Stomach (tissue), 9 donors: Measurements from ENCODE around the gene PPTC7. TPM values are rescaled to one million over a fixed set of nuclear protein-coding genes. Genes with fewer than 3 reads are reported as not detected.

Experiments used
- DNase-seq, 2 donors: peaks; one replicate each; pipeline versions ENCODE4 v3.0.0 to v3.0.0-alpha.2; 2013 to 2019
- H3K27ac ChIP-seq, 5 donors: fragments of 200-600 bp in 4 of 5; sonication (generic) in 4 of 5; one replicate each; pipeline ENCODE4 v1.5.1; 2013 to 2019; ENCODE audit warnings: mild to moderate bottlenecking in 1 of 5, moderate library complexity in 1 of 5
- H3K27me3 ChIP-seq, 3 donors: fragments of 200-600 bp; sonication (generic); one replicate each; pipeline ENCODE4 v1.5.1; 2017 to 2019; ENCODE audit warnings: mixed run types in 1 of 3
- H3K36me3 ChIP-seq, 4 donors: fragments of 200-600 bp; sonication (generic); 1 replicate in 3 of 4; 2 replicates in 1 of 4; pipeline ENCODE4 v1.5.1; 2016 to 2019
- H3K4me1 ChIP-seq, 4 donors: fragments of 200-600 bp; sonication (generic); one replicate each; pipeline ENCODE4 v1.5.1; 2016 to 2019
- H3K4me3 ChIP-seq, 4 donors: fragments of 200-600 bp; sonication (generic) in 3 of 4; one replicate each; pipeline ENCODE4 v1.5.1; 2016 to 2019; ENCODE audit warnings: mild to moderate bottlenecking in 1 of 4
- H3K9me3 ChIP-seq, 4 donors: fragments of 200-600 bp; sonication (generic); one replicate each; pipeline ENCODE4 v1.5.1; 2016 to 2019
- CTCF ChIP-seq, 7 experiments: fragments of 450-650 bp in 4 of 7; fragments of 200-600 bp in 3 of 7; sonication (generic) in 3 of 7; IDR thresholded peaks; one replicate each; pipeline ENCODE4 v1.5.1; 2016 to 2019; ENCODE audit warnings: antibody characterized with exemption in 7 of 7, control low read depth in 2 of 7, mild to moderate bottlenecking in 1 of 7
- EP300 ChIP-seq: sonication (generic); formaldehyde crosslinking; IDR thresholded peaks from one replicate; pipeline ENCODE4 v1.6.1; 2017; ENCODE audit warnings: antibody characterized with exemption
- POLR2A ChIP-seq, 4 donors: fragments of 450-650 bp; IDR thresholded peaks; one replicate each; pipeline ENCODE4 v1.6.1; 2016; ENCODE audit warnings: antibody characterized with exemption in 4 of 4, control low read depth in 2 of 4, mild to moderate bottlenecking in 1 of 4, moderate library complexity in 1 of 4
- POLR2AphosphoS5 ChIP-seq, 3 donors: sonication (generic); formaldehyde crosslinking; IDR thresholded peaks; one replicate each; pipeline ENCODE4 v1.6.1; 2016; ENCODE audit warnings: antibody characterized with exemption in 3 of 3
- WGBS, 5 donors: extraction: QIAGEN DNeasy Blood & Tissue Kit in 3 of 5; methylation state at CpG; one replicate each; pipeline versions ENCODE4 v1.1.5 to v1.1.7; 2013 to 2018; 5-methylcytosine and 5-hydroxymethylcytosine counted together
- intact Hi-C: fragments of 100-400 bp; cut with DNase I; formaldehyde crosslinking; loops from one replicate; pipeline ENCODE4 v1.15.1; 2023; ENCODE audit warnings: low total_unique reads
- polyA plus RNA-seq, 3 donors: library from polyadenylated mRNA; stranded (reverse); fragments of 200-250 nt; gene quantifications; one replicate each; pipeline ENCODE4 v1.2.3, GENCODE V29; 2013
- total RNA-seq, 5 donors: library from RNA; depleted of rRNA; stranded (reverse); fragments of >200 nt; gene quantifications; one replicate each; pipeline versions ENCODE4 v1.1.0 to v1.2.3, GENCODE V29; 2014 to 2016
- donor health status: healthy with polysubstance abuse.
- donor health status: Bipolar disorder and iron deficiency.
- donor health status: healthy.

Gene PPTC7
- total and polyA plus RNA-seq, 8 donors = 8.2 to 46.4 (median 14.8) TPM

GRCh38 chr12:110549716-110550115 lies 33.4 kb downstream of the PPTC7 start:
- H3K9me3 ChIP-seq = no peaks in the 10 kb centered on the region
- intact Hi-C loops = no loop called here
- DNase-seq = no peak
- peaks cover 5 to 84% (median 45%) of the 10 kb centered on the region in 4 donors for H3K4me1 ChIP-seq
- peaks cover 3 to 37% (median 25%) of the 10 kb centered on the region in 4 donors for H3K36me3 ChIP-seq
- no peak overlapping the region for H3K4me3 ChIP-seq
- H3K27ac ChIP-seq = peak overlapping the region in 1 of 5 donors; percentile 21
- H3K27me3 ChIP-seq = no peaks in the 10 kb centered on the region
- WGBS, 5 donors = 75 to 89% (median 84%) methylated on average over 2 of the region's 2 CpGs
- TF ChIP-seq POLR2AphosphoS5 (IDR thresholded peaks at IDR 0.05) (no peak), POLR2A (IDR thresholded peaks at IDR 0.05) (no peak)

GRCh38 chr12:110548678-110549077 lies 34.4 kb downstream of the PPTC7 start:
- no peak overlapping the region for H3K4me3 ChIP-seq
- intact Hi-C loops = no loop called here
- TF ChIP-seq CTCF (IDR thresholded peaks at IDR 0.05) (no peak), POLR2A (IDR thresholded peaks at IDR 0.05) (no peak), POLR2AphosphoS5 (IDR thresholded peaks at IDR 0.05) (no peak), EP300 (no peak)
- H3K36me3 ChIP-seq = peaks cover 3 to 40% (median 25%) of the 10 kb centered on the region in 4 donors
- peaks cover 12 to 87% (median 53%) of the 10 kb centered on the region in 4 donors for H3K4me1 ChIP-seq
- DNase-seq = no peak
- peak overlapping the region in 1 of 5 donors; percentile 21 for H3K27ac ChIP-seq
- no peaks in the 10 kb centered on the region for H3K27me3 ChIP-seq
- 74 to 87% (median 82%) methylated on average over 7 of the region's 7 CpGs for WGBS, 5 donors
- no peaks in the 10 kb centered on the region for H3K9me3 ChIP-seq

DNA sequence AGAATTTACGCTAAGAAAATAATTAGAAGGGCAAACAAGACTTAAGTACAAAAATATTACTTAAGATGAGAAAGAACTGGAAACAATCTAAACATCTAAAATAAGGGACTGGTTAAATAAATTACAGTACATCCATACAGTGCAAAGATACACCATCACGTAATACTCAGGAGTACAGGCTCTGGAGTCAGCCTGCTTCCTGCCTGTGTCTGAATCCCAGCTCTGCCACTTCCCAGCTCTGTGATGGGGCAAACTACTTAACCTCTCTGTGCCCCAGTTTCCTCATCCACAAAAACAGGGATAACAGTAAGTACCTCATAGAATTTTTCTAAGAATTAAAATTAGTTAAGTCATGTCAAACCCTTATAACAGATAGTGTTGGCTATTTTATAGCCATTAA lies 36.0 kb downstream of the PPTC7 start:
- Histone ChIP-seq H3K36me3 (peaks cover 3 to 44% (median 25%) of the 10 kb centered on the region in 4 donors), H3K9me3 (no peaks in the 10 kb centered on the region), H3K4me1 (peaks cover 27 to 95% (median 61%) of the 10 kb centered on the region in 4 donors), H3K4me3 (no peak overlapping the region), H3K27me3 (no peaks in the 10 kb centered on the region), H3K27ac (peak overlapping the region in 1 of 5 donors; percentile 37)
- intact Hi-C loops = no loop called here
- no peak for DNase-seq
- WGBS, 5 donors = 54 to 73% (median 66%) methylated on average over 2 of the region's 2 CpGs
- TF ChIP-seq POLR2AphosphoS5 (IDR thresholded peaks at IDR 0.05) (no peak), CTCF (IDR thresholded peaks at IDR 0.05) (no peak), POLR2A (IDR thresholded peaks at IDR 0.05) (no peak), EP300 (no peak)

- Histone ChIP-seq H3K4me3 (no peak overlapping the region), H3K9me3 (no peaks in the 10 kb centered on the region), H3K4me1 (peaks cover 27 to 93% (median 59%) of the 10 kb centered on the region in 4 donors), H3K36me3 (peaks cover 3 to 40% (median 23%) of the 10 kb centered on the region in 4 donors), H3K27me3 (no peaks in the 10 kb centered on the region), H3K27ac (peak overlapping the region in 3 of 5 donors; percentile 37 to 77 (median 46))
- TF ChIP-seq POLR2AphosphoS5 (IDR thresholded peaks at IDR 0.05) (no peak), EP300 (no peak), POLR2A (IDR thresholded peaks at IDR 0.05) (no peak), CTCF (IDR thresholded peaks at IDR 0.05) (no peak)
- intact Hi-C loops = no loop called here
- DNase-seq = no peak
- 67 to 87% (median 77%) methylated on average over 3 of the region's 3 CpGs for WGBS, 5 donors
These were observed 36.8 kb downstream of the PPTC7 start for GRCh38 chr12:110546339-110546738.

DNA sequence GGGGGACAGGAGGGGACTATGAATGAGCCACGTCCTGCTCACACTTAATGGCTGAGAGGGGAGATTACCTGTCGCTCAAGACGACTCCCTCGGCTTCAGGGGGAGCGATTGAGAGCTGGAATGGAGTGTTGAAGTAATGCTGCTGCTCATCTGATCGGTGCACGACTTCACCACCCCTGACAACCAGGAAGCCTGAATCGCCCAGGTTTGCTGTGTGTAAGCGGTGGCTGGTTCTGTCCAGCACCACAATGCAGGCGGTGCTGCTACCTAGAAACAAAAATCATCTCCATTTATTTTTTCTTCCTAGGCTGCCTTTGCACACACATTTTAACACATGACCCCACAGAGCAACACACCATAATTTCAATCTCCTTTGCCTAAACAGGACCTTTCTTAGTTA lies 37.3 kb downstream of the PPTC7 start:
- peaks cover 27 to 88% (median 56%) of the 10 kb centered on the region in 4 donors for H3K4me1 ChIP-seq
- TF ChIP-seq CTCF (IDR thresholded peaks at IDR 0.05) (no peak), POLR2A (IDR thresholded peaks at IDR 0.05) (no peak), POLR2AphosphoS5 (IDR thresholded peaks at IDR 0.05) (no peak), EP300 (no peak)
- intact Hi-C loops = no loop called here
- H3K4me3 ChIP-seq = no peak overlapping the region
- peaks cover 3 to 34% (median 17%) of the 10 kb centered on the region in 4 donors for H3K36me3 ChIP-seq
- H3K9me3 ChIP-seq = no peaks in the 10 kb centered on the region
- H3K27ac ChIP-seq = peak overlapping the region in 4 of 5 donors; percentile 10 to 77 (median 42)
- DNase-seq = no peak
- WGBS, 5 donors = 87 to 95% (median 91%) methylated on average over 10 of the region's 10 CpGs
- no peaks in the 10 kb centered on the region for H3K27me3 ChIP-seq
